Tibial artery (tissue), 4 donors: ENCODE results near the gene AGK.

ENCODE experiments used
- DNase-seq, 2 donors: peaks; one replicate each; pipeline ENCODE4 v3.0.0-alpha.2; 2019
- H3K27ac ChIP-seq, 2 donors: fragments of 200-600 bp; sonication (generic) in 1 of 2; 1 replicate in 1 of 2; 2 replicates in 1 of 2; pipeline ENCODE4 v1.5.1; 2018 to 2019; ENCODE audit warnings: mild to moderate bottlenecking in 1 of 2
- H3K27me3 ChIP-seq, 2 donors: fragments of 200-600 bp; sonication (generic) in 1 of 2; one replicate each; pipeline versions ENCODE4 v1.5.1 to v1.6.0; 2016 to 2019
- H3K36me3 ChIP-seq, 3 donors: fragments of 200-600 bp; sonication (generic) in 2 of 3; one replicate each; pipeline ENCODE4 v1.5.1; 2016 to 2019; ENCODE audit warnings: mild to moderate bottlenecking in 2 of 3
- H3K4me1 ChIP-seq, 4 donors: fragments of 200-600 bp; sonication (generic) in 2 of 4; 1 replicate in 3 of 4; 2 replicates in 1 of 4; pipeline ENCODE4 v1.5.1; 2016 to 2019
- H3K4me3 ChIP-seq, 2 donors: fragments of 200-600 bp; sonication (generic) in 1 of 2; 1 replicate in 1 of 2; 2 replicates in 1 of 2; pipeline ENCODE4 v1.5.1; 2018 to 2019; ENCODE audit warnings: mild to moderate bottlenecking in 2 of 2
- H3K9me3 ChIP-seq, 3 donors: fragments of 200-600 bp; sonication (generic) in 1 of 3; one replicate each; pipeline ENCODE4 v1.5.1; 2016 to 2019
- intact Hi-C: fragments of 100-400 bp; cut with DNase I; formaldehyde crosslinking; loops from one replicate; pipeline ENCODE4 v1.15.0; 2023; ENCODE audit warnings: low total_unique reads
- TF ChIP-seq, protein P1 (sequence below), 2 experiments: fragments of 200-600 bp in 1 of 2; fragments of 450-650 bp in 1 of 2; IDR thresholded peaks; one replicate each; pipeline ENCODE4 v1.5.1; 2017 to 2019; ENCODE audit warnings: antibody characterized with exemption in 2 of 2, mild to moderate bottlenecking in 1 of 2, moderate library complexity in 1 of 2

The AGK gene

DNA sequence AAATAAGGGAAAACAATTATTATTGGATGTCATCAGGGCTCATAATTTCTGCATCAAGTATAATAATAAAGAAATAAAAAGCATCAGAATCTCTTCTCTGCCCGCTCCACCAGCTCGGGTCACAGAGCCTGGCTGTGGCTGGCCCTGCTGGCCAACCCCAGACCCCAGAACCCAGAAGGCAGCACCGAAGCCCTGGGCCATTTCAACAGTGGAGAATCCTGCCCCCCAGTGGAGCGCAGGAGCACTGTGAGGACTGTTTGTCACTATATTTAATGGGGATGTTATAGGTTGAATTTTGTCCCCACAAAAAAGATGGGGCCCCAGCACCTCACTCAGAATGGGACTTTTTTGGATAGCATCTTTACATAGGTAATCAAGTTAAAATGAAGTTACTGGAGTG lies 123.5 kb downstream of the AGK start:
- DNase-seq, result no peak
- no peaks in the 10 kb centered on the region for H3K9me3 ChIP-seq
- intact Hi-C loops, result no loop called here
- no peaks in the 10 kb centered on the region for H3K27me3 ChIP-seq
- TF ChIP-seq, protein P1, sequence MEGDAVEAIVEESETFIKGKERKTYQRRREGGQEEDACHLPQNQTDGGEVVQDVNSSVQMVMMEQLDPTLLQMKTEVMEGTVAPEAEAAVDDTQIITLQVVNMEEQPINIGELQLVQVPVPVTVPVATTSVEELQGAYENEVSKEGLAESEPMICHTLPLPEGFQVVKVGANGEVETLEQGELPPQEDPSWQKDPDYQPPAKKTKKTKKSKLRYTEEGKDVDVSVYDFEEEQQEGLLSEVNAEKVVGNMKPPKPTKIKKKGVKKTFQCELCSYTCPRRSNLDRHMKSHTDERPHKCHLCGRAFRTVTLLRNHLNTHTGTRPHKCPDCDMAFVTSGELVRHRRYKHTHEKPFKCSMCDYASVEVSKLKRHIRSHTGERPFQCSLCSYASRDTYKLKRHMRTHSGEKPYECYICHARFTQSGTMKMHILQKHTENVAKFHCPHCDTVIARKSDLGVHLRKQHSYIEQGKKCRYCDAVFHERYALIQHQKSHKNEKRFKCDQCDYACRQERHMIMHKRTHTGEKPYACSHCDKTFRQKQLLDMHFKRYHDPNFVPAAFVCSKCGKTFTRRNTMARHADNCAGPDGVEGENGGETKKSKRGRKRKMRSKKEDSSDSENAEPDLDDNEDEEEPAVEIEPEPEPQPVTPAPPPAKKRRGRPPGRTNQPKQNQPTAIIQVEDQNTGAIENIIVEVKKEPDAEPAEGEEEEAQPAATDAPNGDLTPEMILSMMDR (IDR thresholded peaks at IDR 0.05), result no peak
- peaks cover 0 to 6% (median 0%) of the 10 kb centered on the region in 4 donors for H3K4me1 ChIP-seq
- H3K4me3 ChIP-seq, result no peak overlapping the region
- no peak overlapping the region for H3K27ac ChIP-seq
- H3K36me3 ChIP-seq, result peaks cover 19 to 42% (median 34%) of the 10 kb centered on the region in 3 donors

DNA sequence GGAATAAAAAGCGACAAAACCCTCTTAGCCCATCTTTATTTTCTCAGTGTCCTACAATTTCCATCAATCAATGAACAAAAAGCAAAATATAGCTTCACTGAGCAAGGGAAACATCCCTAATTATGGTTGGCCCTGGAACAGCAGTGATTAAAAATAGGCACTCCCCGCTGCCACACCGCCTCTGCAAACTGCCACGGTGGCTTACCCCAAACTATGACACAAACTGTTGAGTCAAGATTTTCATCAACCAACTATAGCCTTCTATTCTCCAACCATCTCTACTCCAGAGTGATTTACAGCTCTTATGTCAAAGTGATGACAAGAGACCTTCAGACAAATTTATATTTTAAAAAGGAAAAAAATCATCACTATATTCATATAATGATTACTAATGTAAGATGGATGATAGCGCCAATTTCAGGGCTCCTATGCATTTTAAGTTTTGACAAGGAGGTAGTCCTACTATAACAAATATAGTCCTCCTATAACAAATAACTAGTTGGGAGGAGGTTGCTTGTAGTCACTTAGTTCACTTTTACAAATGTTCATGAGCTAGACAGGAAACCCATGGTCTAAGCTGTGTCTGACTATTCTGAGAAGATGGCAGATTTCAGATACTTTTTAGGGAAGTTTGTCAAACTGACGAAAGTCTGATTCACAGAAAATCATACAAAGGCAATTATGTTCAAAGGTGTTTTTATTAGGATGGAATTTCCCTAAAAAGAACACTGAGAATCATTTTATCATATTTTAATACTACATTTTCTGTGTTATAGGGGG lies 124.4 kb downstream of the AGK start:
- TF ChIP-seq, protein P1 (IDR thresholded peaks at IDR 0.05), result no peak
- H3K9me3 ChIP-seq, result no peaks in the 10 kb centered on the region
- no peak overlapping the region for H3K4me3 ChIP-seq
- intact Hi-C loops, result no loop called here
- DNase-seq, result no peak
- H3K27ac ChIP-seq, result no peak overlapping the region
- H3K36me3 ChIP-seq, result peaks cover 19 to 45% (median 38%) of the 10 kb centered on the region in 3 donors
- peaks cover 0 to 6% (median 0%) of the 10 kb centered on the region in 4 donors for H3K4me1 ChIP-seq
- no peaks in the 10 kb centered on the region for H3K27me3 ChIP-seq

DNA sequence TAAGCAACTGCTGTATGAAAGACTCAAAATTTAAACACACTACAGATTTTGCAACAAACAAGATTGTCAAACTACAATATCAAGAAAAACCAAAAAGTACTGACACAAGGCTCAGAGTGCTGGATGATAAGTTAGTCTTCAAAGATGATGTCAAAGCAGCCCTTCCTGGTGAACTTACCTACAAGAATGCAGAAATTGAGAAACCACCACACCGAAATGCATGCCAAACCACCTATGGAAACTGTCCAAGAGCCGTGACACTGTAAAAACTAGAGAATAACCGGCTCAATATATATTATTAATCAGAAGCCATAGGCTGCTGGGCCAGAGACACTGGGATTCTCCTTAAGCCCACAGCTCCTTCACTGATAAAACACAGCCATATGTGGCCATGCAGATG lies 125.4 kb downstream of the AGK start:
- Histone ChIP-seq H3K36me3 (peaks cover 14 to 45% (median 29%) of the 10 kb centered on the region in 3 donors), H3K4me1 (peaks cover 0 to 6% (median 0%) of the 10 kb centered on the region in 4 donors), H3K4me3 (no peak overlapping the region), H3K27ac (no peak overlapping the region), H3K27me3 (no peaks in the 10 kb centered on the region), H3K9me3 (no peaks in the 10 kb centered on the region)
- DNase-seq, result no peak
- intact Hi-C loops, result no loop called here
- TF ChIP-seq, protein P1 (IDR thresholded peaks at IDR 0.05), result no peak

DNA sequence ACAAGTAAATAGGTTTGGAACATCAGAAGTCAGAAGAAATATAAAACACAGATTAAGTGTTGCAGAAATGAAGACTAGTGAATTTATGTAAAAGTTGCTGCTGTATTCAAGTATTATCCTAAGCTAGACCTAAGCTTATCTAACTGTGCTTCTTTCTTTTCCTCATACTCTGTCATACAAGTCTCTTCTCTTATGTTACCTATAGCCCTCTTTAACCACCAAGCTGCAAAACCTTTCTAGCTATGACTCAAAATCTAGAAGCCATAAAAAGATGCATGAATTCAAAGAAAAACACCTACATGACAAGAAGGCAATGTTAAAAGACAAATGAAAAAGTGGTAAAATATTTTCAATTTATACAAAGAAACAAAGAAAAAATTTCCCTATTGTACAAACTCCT lies 127.8 kb downstream of the AGK start:
- Histone ChIP-seq H3K9me3 (no peaks in the 10 kb centered on the region), H3K27ac (no peak overlapping the region), H3K27me3 (no peaks in the 10 kb centered on the region), H3K4me1 (peaks cover 0 to 6% (median 0%) of the 10 kb centered on the region in 4 donors), H3K36me3 (peaks cover 23 to 49% (median 27%) of the 10 kb centered on the region in 3 donors), H3K4me3 (no peak overlapping the region)
- TF ChIP-seq, protein P1 (IDR thresholded peaks at IDR 0.05), result no peak
- DNase-seq, result no peak
- intact Hi-C loops, result no loop called here

DNA sequence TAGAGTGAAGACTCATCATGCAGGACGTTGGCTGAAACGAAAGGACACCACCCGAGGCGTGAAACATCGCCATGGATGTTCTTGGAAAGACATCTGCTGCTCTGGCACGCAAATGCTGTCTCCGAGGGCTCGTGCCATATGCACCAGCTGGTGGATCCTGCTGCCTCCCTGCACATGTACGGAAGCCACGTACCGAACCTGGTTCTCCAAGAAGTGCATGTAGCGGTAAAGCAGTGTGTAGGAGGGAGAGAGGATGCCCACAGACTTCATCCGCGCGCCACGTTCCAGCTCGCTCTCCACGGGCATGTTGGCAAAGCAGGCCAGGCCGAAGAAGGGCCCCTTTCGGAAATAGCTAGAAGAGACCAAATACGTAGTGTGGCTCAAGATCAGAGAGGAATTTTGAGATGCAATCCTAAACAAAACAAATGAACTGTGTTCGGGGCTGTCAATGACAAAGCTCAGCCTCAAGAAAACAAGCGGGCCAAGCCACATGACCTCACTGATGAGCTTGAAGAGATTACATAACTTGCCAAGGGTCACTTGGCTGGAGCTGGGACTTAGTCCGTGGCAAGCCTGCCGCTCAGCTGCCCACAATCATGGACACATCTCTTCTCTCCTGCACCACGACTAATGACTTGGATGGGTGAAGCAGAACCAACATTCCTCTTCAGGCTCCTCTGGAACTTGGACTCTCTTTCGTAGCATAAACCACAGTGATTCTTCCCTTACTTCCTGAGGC lies 134.2 kb downstream of the AGK start:
- TF ChIP-seq, protein P1 (IDR thresholded peaks at IDR 0.05), result no peak
- no peak overlapping the region for H3K4me3 ChIP-seq
- peaks cover 12 to 55% (median 38%) of the 10 kb centered on the region in 3 donors for H3K36me3 ChIP-seq
- peaks cover 0 to 20% (median 0%) of the 10 kb centered on the region in 4 donors for H3K4me1 ChIP-seq
- intact Hi-C loops, result no loop called here
- H3K27ac ChIP-seq, result no peak overlapping the region
- no peaks in the 10 kb centered on the region for H3K9me3 ChIP-seq
- no peak for DNase-seq
- H3K27me3 ChIP-seq, result no peaks in the 10 kb centered on the region
